Chondrocyte (in vitro differentiated cells): ENCODE measurements around the gene RNF32. TPM values are rescaled to one million over a fixed set of nuclear protein-coding genes. Genes with fewer than 3 reads are reported as not detected.

Source experiments
- DNase-seq: peaks from one replicate; pipeline ENCODE4 v3.0.0; 2021; ENCODE audit warnings: mixed read lengths, low spot score
- H3K27ac Mint-ChIP-seq: one replicate; pipeline ENCODE4 v1.8.0; 2021; ENCODE audit warnings: mild to moderate bottlenecking, moderate library complexity, mixed read lengths; ENCODE audit not compliant: unreplicated experiment
- H3K27me3 Mint-ChIP-seq: 2 replicates; pipeline ENCODE4 v1.8.0; 2021; ENCODE audit warnings: low read depth, mixed read lengths
- H3K36me3 Mint-ChIP-seq: 2 replicates; pipeline ENCODE4 v1.8.0; 2021; ENCODE audit warnings: low read depth, mixed read lengths
- H3K4me1 Mint-ChIP-seq: 2 replicates; pipeline ENCODE4 v1.8.0; 2021; ENCODE audit warnings: low read depth, mild to moderate bottlenecking, mixed read lengths
- H3K4me3 Mint-ChIP-seq: one replicate; pipeline ENCODE4 v1.8.0; 2021; ENCODE audit warnings: mild to moderate bottlenecking, moderate library complexity, mixed read lengths; ENCODE audit not compliant: unreplicated experiment
- H3K9me3 Mint-ChIP-seq: 2 replicates; pipeline ENCODE4 v1.8.0; 2021; ENCODE audit warnings: low read depth, mixed read lengths
- total RNA-seq: library from RNA; stranded (reverse); gene quantifications from 3 replicates; pipeline ENCODE4 v1.2.1, GENCODE V29; 2021
- TF ChIP-seq, protein P1 (sequence below): fragments of 200-600 bp; sonication (generic); IDR thresholded peaks from 2 replicates; pipeline ENCODE4 v1.5.0; 2021; ENCODE audit warnings: antibody characterized with exemption, mild to moderate bottlenecking, moderate library complexity

RNF32 gene
- total RNA-seq, 1 donor from 2014 or later: 0.52 TPM

DNA sequence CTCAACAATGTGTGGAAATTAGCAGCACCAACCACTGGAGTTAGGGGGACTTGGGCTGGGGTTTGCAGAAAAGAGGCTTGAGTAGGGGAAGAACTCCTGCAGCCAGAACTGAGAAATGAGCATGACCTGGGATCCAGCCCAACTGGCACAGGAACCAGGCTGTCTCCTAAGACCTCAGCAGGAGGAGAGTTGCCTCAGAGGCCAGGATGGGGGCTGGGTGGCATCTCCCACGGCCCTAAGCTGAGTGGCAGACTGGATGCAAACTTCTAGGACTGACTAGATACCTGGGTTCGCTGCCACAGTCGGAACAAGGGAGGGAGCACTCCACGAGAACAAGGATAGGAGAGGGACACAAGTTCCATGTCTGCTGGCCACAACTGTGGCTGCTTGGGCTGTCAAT is 62.6 kb downstream of the RNF32 start:
- TF ChIP-seq, protein P1, sequence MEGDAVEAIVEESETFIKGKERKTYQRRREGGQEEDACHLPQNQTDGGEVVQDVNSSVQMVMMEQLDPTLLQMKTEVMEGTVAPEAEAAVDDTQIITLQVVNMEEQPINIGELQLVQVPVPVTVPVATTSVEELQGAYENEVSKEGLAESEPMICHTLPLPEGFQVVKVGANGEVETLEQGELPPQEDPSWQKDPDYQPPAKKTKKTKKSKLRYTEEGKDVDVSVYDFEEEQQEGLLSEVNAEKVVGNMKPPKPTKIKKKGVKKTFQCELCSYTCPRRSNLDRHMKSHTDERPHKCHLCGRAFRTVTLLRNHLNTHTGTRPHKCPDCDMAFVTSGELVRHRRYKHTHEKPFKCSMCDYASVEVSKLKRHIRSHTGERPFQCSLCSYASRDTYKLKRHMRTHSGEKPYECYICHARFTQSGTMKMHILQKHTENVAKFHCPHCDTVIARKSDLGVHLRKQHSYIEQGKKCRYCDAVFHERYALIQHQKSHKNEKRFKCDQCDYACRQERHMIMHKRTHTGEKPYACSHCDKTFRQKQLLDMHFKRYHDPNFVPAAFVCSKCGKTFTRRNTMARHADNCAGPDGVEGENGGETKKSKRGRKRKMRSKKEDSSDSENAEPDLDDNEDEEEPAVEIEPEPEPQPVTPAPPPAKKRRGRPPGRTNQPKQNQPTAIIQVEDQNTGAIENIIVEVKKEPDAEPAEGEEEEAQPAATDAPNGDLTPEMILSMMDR: no peak
- H3K36me3 Mint-ChIP-seq: peaks cover 9% of the 10 kb centered on the region
- H3K27ac Mint-ChIP-seq: no peak overlapping the region
- peaks cover 2% of the 10 kb centered on the region for H3K9me3 Mint-ChIP-seq
- no peaks in the 10 kb centered on the region for H3K27me3 Mint-ChIP-seq
- no peak for DNase-seq
- H3K4me3 Mint-ChIP-seq: no peak overlapping the region
- H3K4me1 Mint-ChIP-seq: peaks cover 16% of the 10 kb centered on the region

DNA sequence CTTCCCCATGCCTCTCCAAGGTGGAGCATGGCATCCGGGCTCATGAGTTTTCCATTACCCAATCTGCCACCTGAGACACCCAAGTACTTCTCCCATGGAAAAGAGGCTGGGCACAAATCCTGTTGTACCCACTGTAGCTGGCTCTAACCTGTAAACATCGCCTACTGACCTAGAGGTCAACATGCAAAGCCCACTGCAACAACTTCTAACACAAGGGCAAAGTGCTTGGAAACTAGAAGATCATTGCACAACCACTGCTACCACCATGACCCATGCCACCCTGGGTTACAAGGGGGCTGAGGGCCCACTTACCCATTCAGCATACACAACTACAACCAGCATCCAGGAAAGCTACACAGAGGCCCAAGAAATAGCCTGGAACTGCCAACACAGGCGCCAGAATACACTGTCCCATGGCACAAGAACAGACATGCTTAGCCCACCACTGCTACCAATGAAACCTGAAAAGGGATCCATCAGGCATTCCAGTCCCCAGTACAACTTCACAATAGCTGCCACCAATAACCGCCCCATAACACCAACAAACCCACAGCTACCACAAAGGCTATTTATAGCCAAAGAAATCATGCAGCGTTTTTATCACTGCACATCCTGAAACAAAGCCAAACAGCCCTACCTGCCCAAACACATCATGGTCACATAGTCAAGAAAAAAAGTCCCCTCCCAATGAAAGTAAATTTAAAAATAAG is 63.4 kb downstream of the RNF32 start:
- Mint-ChIP-seq H3K27ac (no peak overlapping the region), H3K36me3 (peaks cover 9% of the 10 kb centered on the region), H3K4me1 (peaks cover 16% of the 10 kb centered on the region), H3K4me3 (no peak overlapping the region), H3K9me3 (peaks cover 2% of the 10 kb centered on the region), H3K27me3 (no peaks in the 10 kb centered on the region)
- DNase-seq: no peak
- TF ChIP-seq, protein P1: no peak

DNA sequence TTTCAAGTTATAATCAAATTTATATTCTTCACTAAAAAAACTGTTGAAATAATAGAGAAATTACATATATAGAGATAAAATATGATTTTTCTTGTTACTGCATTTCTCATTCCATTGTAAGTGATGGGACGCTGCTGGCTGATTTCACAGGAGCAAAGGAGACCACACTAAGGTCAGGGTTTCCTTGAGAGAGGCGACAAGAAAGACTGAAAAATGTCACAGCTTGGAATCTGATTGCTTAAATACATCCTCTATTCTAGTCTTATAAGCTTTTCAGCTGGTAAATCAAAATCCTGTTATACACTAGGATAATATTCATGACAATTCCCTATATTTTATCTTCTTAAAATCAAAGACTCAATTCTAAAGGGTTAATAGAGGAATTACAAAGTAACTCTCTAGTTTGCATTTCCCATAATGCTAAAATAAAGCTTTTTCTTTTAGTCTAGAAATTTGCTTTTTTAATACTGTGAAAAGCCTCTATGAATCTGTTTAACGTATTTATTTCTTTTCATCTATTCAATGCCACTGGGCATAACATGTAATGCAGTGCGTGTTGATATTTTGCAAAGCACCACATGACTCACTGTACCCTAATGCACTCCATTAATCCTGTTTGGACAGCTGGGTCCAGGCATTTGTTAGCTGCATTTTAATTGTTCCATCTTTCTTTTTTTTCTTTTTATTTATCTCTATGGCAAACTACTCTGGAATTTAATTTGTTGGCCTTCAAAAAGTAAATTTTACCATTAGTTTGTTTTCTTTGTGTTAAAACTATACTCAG is 81.7 kb downstream of the RNF32 start:
- Mint-ChIP-seq H3K36me3 (peaks cover 1% of the 10 kb centered on the region), H3K27ac (no peak overlapping the region), H3K4me3 (no peak overlapping the region), H3K27me3 (no peaks in the 10 kb centered on the region), H3K9me3 (no peaks in the 10 kb centered on the region), H3K4me1 (no peaks in the 10 kb centered on the region)
- DNase-seq: no peak
- TF ChIP-seq, protein P1: no peak

DNA sequence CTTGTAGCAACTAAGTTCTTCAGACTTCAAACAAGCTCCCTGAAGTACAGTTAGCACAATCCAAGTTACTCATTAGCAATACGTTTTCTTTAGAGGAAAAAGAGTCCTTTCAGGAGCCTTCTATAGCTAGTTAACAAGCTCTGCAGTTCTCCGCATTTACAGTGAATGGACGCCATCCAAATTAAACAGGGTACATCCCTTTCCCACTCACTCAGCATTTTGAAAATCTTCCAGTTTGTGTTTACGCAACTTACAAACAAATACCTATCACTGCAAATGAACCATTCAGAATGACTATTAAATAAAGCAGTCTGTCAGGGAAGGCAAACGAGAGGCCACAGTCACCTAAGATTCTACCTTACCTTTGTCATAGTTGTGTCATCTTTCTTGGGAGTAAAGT is 84.5 kb downstream of the RNF32 start:
- H3K9me3 Mint-ChIP-seq: no peaks in the 10 kb centered on the region
- H3K4me1 Mint-ChIP-seq: no peaks in the 10 kb centered on the region
- H3K4me3 Mint-ChIP-seq: no peak overlapping the region
- no peaks in the 10 kb centered on the region for H3K36me3 Mint-ChIP-seq
- TF ChIP-seq, protein P1: no peak
- no peak overlapping the region for H3K27ac Mint-ChIP-seq
- no peaks in the 10 kb centered on the region for H3K27me3 Mint-ChIP-seq
- DNase-seq: no peak

DNA sequence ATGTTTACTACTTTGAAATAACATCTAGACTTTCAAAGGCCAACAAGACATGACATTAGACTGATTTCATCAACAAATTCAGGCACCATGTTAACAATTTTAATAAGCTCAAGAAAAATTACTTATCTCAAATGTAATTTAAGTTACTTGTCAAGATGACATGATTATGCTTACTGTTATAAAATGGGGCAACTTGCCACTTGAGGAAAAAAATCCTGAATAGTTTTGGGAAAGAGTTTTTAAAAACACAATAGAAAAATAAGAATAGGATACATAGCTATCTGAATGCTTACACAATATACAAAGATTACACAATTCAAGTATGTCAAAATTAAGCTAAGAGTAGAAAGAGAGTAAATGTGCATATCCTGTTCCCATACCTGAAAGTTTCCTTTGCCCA is 85.4 kb downstream of the RNF32 start:
- Mint-ChIP-seq H3K36me3 (no peaks in the 10 kb centered on the region), H3K27ac (no peak overlapping the region), H3K9me3 (no peaks in the 10 kb centered on the region), H3K4me1 (peaks cover under 1% of the 10 kb centered on the region), H3K4me3 (no peak overlapping the region), H3K27me3 (no peaks in the 10 kb centered on the region)
- TF ChIP-seq, protein P1: no peak
- DNase-seq: no peak
